K562 (cell line): ENCODE measurements around the gene TMEM260. TPM values are rescaled to one million over a fixed set of nuclear protein-coding genes. Genes with fewer than 3 reads are reported as not detected.

Experiments used
- GTF2F1 ChIP-seq: IDR thresholded peaks from 2 replicates; pipeline ENCODE4 v1.6.1; 2011; ENCODE audit warnings: low read depth, low read length, improper control_type of control experiment
- ID3 ChIP-seq, 2 experiments: fragments of 250-450 bp in 1 of 2; fragments of 450-650 bp in 1 of 2; sonication (Bioruptor Pico) in 1 of 2; IDR thresholded peaks; 2 replicates each; pipeline versions ENCODE4 v1.6.1 to v1.8.0; 2016 to 2021; ENCODE audit warnings: mild to moderate bottlenecking in 2 of 2, moderate library complexity in 2 of 2, missing compliant biosample characterization in 1 of 2, missing genetic modification characterization in 1 of 2
- ILK ChIP-seq: fragments of 450-650 bp; IDR thresholded peaks from 2 replicates; pipeline ENCODE4 v1.6.1; 2016; ENCODE audit warnings: missing genetic modification characterization, low read depth, mild to moderate bottlenecking, missing compliant biosample characterization, moderate library complexity, borderline replicate concordance
- LCOR ChIP-seq: sonication (generic); formaldehyde crosslinking; IDR thresholded peaks from 2 replicates; pipeline ENCODE4 v1.8.0; 2022; ENCODE audit warnings: mild to moderate bottlenecking, missing genetic modification reagents
- NR2C2 ChIP-seq, 2 experiments: fragments of 200-800 bp in 1 of 2; sonication (Bioruptor generic) in 1 of 2; sonication (generic) in 1 of 2; formaldehyde crosslinking in 1 of 2; IDR thresholded peaks; 2 replicates each; pipeline versions ENCODE4 v1.6.1 to v1.8.0; 2016 to 2022; ENCODE audit warnings: mild to moderate bottlenecking in 1 of 2, missing compliant biosample characterization in 1 of 2, missing genetic modification characterization in 1 of 2, missing genetic modification reagents in 1 of 2
- SIN3B ChIP-seq: fragments of 450-650 bp; IDR thresholded peaks from 2 replicates; pipeline ENCODE4 v1.6.1; 2017; ENCODE audit warnings: low read depth, mild to moderate bottlenecking, moderate library complexity
- SRF ChIP-seq, 2 experiments: fragments of 250-450, 450-650 bp in 1 of 2; sonication (Bioruptor Pico) in 1 of 2; sonication (generic) in 1 of 2; formaldehyde crosslinking; IDR thresholded peaks; 2 replicates each; pipeline versions ENCODE4 v1.5.0 to v1.5.1; 2020 to 2022; ENCODE audit warnings: mild to moderate bottlenecking in 1 of 2, missing genetic modification reagents in 1 of 2
- SRSF9 ChIP-seq: fragments of 200-400 bp; formaldehyde crosslinking; IDR thresholded peaks from 2 replicates; pipeline ENCODE4 v1.6.1; 2017; ENCODE audit warnings: low read depth, low read length, borderline replicate concordance
- SUPT5H ChIP-seq: fragments of 450-650 bp; IDR thresholded peaks from 2 replicates; pipeline ENCODE4 v1.6.1; 2016
- TAF7 ChIP-seq: fragments of 450-650 bp; IDR thresholded peaks from 2 replicates; pipeline ENCODE4 v1.6.1; 2016; ENCODE audit warnings: missing genetic modification characterization, missing compliant biosample characterization
- ZNF384 ChIP-seq: IDR thresholded peaks from 2 replicates; pipeline ENCODE4 v1.6.1; 2012; ENCODE audit warnings: low read depth, low read length, improper control_type of control experiment
- ZNF639 ChIP-seq, 2 experiments: fragments of 200-800 bp in 1 of 2; sonication (Bioruptor generic) in 1 of 2; sonication (generic) in 1 of 2; formaldehyde crosslinking in 1 of 2; IDR thresholded peaks in 1 of 2; conservative IDR thresholded peaks in 1 of 2; 2 replicates each; pipeline versions ENCODE4 v1.5.0 to v1.6.1; 2016 to 2020; ENCODE audit warnings: missing compliant biosample characterization in 1 of 2, missing genetic modification characterization in 1 of 2, missing genetic modification reagents in 1 of 2
- polyA plus RNA-seq, 8 experiments: library from polyadenylated mRNA; depleted of rRNA in 4 of 8; stranded (reverse) in 5 of 8; unstranded in 3 of 8; fragments of >200 nt; fragmentation: Nextera tagmentation in 2 of 8; fragmentation: Illumina TruSeq in 1 of 8; extraction: Ambion mirVana in 2 of 8; extraction: Trizol in 1 of 8; gene quantifications; 2 replicates each; pipeline versions ENCODE4 v1.2.1 to v1.2.3, GENCODE V29; 2011 to 2014; ENCODE audit warnings: inconsistent platforms in 1 of 8, missing spikeins in 1 of 8
- total RNA-seq, 7 experiments: library from RNA; depleted of rRNA in 6 of 7; stranded (reverse); fragments of >200 nt in 6 of 7; fragmentation: Illumina TruSeq in 2 of 7; extraction: Trizol in 2 of 7; gene quantifications; 2 replicates each; pipeline versions ENCODE4 v1.2.1 to v1.2.3, GENCODE V29; 2011 to 2021; ENCODE audit warnings: low replicate concordance in 1 of 7
- TF ChIP-seq, protein P1 (sequence below): sonication (generic); formaldehyde crosslinking; IDR thresholded peaks from 2 replicates; pipeline ENCODE4 v1.8.1; 2023; ENCODE audit warnings: mild to moderate bottlenecking, missing genetic modification reagents
- TF ChIP-seq, protein P2 (sequence below): fragments of 250-450 bp; sonication (Bioruptor Pico); IDR thresholded peaks from 2 replicates; pipeline ENCODE4 v1.9.0; 2021; ENCODE audit warnings: mild to moderate bottlenecking
- TF ChIP-seq, protein P3 (sequence below): fragments of 250-450 bp; sonication (Bioruptor Pico); IDR thresholded peaks from 2 replicates; pipeline ENCODE4 v1.4.0; 2020

TMEM260 gene
- total and polyA plus RNA-seq, 9 of the 15 experiments (the other 6 are each of a cell fraction or from before 2014, with no cell fraction given), result 2.2 to 9.4 (median 6.0) TPM

GRCh38 chr14:56579345-56580220 is at the start of gene TMEM260 (continued):
- TF ChIP-seq, protein P1, sequence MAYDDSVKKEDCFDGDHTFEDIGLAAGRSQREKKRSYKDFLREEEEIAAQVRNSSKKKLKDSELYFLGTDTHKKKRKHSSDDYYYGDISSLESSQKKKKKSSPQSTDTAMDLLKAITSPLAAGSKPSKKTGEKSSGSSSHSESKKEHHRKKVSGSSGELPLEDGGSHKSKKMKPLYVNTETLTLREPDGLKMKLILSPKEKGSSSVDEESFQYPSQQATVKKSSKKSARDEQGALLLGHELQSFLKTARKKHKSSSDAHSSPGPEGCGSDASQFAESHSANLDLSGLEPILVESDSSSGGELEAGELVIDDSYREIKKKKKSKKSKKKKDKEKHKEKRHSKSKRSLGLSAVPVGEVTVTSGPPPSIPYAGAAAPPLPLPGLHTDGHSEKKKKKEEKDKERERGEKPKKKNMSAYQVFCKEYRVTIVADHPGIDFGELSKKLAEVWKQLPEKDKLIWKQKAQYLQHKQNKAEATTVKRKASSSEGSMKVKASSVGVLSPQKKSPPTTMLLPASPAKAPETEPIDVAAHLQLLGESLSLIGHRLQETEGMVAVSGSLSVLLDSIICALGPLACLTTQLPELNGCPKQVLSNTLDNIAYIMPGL (CRISPR knock-in tag), result 0 out of 2 replicates have a peak, but pooled peaks have one; percentile 39
- TF ChIP-seq, protein P2, sequence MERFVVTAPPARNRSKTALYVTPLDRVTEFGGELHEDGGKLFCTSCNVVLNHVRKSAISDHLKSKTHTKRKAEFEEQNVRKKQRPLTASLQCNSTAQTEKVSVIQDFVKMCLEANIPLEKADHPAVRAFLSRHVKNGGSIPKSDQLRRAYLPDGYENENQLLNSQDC (CRISPR knock-in tag), result 0 out of 2 replicates have a peak, but pooled peaks have one; percentile 6
- no peak for TF ChIP-seq ZNF639 (CRISPR knock-in tag; conservative IDR thresholded peaks at IDR 0.05 in 1 of 2, IDR thresholded peaks at IDR 0.05 in 1 of 2)
- TF ChIP-seq LCOR, result no peak
- TF ChIP-seq ID3 (CRISPR knock-in tag; IDR thresholded peaks at IDR 0.05), result no peak
- no peak; the same call in 1 of the 2 replicates for TF ChIP-seq ID3 (tag; IDR thresholded peaks at IDR 0.05)
- peak; percentile 47; the same call in 1 of the 2 replicates for TF ChIP-seq SIN3B
- TF ChIP-seq SRSF9, result no peak
- TF ChIP-seq NR2C2 (CRISPR knock-in tag; IDR thresholded peaks at IDR 0.05), result no peak
- peak; percentile 81 for TF ChIP-seq NR2C2 (tag; IDR thresholded peaks at IDR 0.05)
- peak; percentile 82 for TF ChIP-seq SUPT5H
- no peak for TF ChIP-seq ILK (tag)
- TF ChIP-seq ZNF384, result peak; percentile 92
- 0 out of 2 replicates have a peak, but pooled peaks have one; percentile 21 for TF ChIP-seq GTF2F1
- TF ChIP-seq, protein P3, sequence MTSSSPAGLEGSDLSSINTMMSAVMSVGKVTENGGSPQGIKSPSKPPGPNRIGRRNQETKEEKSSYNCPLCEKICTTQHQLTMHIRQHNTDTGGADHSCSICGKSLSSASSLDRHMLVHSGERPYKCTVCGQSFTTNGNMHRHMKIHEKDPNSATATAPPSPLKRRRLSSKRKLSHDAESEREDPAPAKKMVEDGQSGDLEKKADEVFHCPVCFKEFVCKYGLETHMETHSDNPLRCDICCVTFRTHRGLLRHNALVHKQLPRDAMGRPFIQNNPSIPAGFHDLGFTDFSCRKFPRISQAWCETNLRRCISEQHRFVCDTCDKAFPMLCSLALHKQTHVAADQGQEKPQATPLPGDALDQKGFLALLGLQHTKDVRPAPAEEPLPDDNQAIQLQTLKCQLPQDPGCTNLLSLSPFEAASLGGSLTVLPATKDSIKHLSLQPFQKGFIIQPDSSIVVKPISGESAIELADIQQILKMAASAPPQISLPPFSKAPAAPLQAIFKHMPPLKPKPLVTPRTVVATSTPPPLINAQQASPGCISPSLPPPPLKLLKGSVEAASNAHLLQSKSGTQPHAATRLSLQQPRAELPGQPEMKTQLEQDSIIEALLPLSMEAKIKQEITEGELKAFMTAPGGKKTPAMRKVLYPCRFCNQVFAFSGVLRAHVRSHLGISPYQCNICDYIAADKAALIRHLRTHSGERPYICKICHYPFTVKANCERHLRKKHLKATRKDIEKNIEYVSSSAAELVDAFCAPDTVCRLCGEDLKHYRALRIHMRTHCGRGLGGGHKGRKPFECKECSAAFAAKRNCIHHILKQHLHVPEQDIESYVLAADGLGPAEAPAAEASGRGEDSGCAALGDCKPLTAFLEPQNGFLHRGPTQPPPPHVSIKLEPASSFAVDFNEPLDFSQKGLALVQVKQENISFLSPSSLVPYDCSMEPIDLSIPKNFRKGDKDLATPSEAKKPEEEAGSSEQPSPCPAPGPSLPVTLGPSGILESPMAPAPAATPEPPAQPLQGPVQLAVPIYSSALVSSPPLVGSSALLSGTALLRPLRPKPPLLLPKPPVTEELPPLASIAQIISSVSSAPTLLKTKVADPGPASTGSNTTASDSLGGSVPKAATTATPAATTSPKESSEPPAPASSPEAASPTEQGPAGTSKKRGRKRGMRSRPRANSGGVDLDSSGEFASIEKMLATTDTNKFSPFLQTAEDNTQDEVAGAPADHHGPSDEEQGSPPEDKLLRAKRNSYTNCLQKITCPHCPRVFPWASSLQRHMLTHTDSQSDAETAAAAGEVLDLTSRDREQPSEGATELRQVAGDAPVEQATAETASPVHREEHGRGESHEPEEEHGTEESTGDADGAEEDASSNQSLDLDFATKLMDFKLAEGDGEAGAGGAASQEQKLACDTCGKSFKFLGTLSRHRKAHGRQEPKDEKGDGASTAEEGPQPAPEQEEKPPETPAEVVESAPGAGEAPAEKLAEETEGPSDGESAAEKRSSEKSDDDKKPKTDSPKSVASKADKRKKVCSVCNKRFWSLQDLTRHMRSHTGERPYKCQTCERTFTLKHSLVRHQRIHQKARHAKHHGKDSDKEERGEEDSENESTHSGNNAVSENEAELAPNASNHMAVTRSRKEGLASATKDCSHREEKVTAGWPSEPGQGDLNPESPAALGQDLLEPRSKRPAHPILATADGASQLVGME (CRISPR knock-in tag), result no peak
- TF ChIP-seq TAF7 (tag), result no peak
- no peak for TF ChIP-seq SRF (CRISPR knock-in tag; IDR thresholded peaks at IDR 0.05)
